GM18502 (cell line): ENCODE measurements around the gene CELF4.
A peak's percentile ranks its signal among the peaks of the same experiment; 100 is the strongest.

Source experiments
- ATAC-seq: cut with Tn5 transposase; IDR thresholded peaks from one replicate; pipeline ENCODE4 v1.9.1; 2021; ENCODE audit warnings: mild to moderate bottlenecking; ENCODE audit not compliant: unreplicated experiment, poor library complexity

Gene CELF4

DNA sequence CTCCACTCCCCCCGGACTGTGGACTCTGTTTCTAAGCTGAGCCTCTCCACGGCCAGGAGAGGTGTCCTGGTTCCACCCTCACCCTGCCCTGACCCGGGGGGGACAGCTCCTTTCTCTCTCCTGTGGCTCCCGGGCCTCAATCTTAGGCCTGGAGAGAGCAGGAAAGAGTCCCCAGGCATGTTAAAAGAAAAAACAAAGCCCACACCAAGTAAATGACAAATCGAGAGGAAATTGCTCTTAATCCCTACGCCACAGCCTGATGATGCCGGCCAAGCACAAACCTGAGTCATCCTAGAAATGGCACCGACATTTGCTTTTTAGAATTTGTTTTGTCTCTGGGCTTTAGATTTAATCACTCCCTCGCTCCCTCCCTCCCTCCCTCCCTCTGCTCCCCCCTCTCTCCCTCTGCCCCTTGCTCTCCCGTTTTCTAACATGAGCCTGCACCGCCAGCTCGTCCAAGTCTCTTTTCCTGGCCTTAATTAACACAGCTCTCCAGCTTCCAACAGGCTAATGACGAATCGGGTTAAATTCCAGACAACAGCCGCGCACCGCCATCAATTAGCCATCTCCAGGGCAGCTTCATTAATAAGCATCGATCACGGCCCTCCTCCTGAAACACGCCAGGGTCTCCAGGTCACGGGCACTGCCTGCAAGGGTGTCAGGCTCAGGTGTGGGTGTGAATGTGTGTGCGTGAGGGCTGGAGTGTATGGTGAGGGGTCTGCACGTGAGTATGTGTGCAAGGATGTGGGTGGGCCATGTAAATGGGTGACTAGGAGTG, 230.8 kb downstream of the CELF4 start:
- ATAC-seq: no peak

DNA sequence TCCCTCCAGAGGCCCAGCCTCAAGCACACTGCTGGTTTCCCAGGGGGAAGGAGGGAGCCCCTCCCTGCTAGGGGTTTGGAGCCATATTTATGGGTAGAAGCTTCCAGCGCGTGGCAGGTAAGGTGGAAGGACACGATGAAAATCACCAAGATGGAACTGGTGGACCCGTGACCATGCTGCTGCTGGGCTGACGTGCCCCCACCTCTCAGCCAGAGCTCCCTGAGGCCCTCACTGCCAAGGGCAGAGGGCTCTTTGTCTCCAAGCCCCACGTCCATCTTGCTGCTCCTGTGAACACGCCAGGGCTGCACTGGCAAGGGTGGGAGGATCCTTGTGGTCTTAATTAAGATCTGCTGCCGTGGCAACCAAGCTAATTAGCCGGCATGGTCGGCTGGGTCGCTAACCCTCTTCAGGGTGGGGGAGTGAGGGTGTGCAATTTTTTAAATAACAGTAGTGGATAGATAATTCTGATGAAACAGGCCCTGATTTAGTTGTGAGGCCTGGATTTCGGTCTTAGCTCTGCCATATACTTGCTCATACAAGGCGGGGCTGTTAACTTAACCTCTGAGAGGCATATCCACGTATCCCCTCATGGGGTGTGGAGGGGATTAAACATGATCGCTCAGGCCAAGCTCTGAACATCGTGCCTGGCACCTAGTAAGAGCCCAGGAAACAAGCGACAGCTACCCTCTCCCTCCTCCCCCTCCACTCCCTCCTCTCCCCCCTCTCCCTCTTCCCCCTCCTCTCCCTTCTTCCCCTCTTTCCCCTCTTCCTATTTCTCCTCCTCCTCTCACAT, 232.8 kb downstream of the CELF4 start:
- ATAC-seq: no peak

DNA sequence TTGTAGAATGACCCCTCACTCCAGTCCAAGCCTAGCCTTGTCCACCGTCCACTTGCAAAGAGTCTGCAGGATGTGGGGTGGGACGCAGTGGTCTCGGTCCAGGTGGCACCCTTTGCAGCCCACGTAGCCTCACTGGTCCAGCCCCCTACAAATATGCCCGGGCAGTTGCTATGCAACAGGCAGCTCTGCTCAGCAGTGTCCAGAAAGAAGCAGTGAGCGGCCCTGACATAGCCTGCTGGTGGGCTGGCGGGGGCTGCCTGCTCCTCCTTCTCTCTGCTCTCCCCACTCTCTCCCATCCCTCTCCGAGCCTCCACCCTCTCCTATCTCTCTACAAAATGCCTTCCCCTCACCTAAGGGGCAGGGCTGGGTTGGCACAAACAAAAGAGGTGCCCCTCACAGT, 233.4 kb downstream of the CELF4 start:
- no peak for ATAC-seq

DNA sequence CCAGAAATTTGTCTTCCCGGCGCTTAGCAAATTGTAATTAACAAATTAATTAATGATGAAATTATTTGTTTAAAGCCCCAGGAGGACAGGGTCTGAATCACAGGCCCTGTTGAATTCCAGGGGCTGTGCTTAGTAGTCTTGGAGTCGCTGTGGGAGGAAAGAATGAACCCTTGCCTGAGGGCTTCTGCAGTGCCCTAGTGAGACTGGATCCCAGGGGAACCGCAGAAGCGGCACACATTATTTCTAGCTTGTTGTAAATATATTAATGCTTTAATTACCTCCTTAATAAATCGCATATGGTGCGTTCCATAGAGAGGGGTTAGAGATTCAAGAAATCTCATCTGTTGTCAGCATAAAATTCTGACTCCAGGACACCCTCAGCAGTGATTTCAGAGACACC, 235.4 kb downstream of the CELF4 start:
- ATAC-seq: no peak

DNA sequence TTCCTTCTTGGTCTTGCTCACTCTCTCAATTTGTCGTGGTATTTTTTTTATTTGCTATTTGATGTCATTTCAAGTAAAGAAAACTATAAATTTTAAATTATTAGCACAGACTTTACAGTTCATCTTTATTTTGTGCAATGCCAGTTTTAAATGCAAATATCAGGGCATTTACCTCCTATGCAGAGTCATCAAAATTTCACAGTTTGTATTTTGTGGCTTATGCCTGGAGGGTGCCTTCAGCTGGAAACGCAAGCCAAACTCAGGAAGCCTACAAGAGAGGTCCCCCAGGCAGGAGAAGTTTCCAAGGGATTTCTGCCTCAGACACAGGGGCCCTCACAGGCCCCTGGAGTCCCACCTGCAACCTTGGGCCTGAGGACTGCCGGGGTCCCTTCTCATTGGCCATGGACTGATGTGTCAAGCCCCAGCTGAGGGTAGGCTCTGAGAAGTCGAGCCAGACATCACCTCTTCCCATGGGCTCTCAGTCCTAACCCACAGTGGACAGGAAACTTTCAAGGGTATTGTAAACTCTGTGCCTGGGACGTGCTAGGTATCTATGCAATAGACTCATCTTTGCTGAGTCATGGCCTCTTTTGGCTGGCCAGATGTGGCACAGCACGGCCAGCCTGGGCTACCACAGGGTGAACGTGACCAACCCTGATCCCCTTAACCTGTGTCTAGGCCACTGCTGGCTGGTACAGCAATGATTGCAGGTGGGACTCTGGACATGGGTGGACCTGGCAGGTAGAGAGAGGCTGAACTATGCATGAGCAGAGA, 236.5 kb downstream of the CELF4 start:
- ATAC-seq: no peak

DNA sequence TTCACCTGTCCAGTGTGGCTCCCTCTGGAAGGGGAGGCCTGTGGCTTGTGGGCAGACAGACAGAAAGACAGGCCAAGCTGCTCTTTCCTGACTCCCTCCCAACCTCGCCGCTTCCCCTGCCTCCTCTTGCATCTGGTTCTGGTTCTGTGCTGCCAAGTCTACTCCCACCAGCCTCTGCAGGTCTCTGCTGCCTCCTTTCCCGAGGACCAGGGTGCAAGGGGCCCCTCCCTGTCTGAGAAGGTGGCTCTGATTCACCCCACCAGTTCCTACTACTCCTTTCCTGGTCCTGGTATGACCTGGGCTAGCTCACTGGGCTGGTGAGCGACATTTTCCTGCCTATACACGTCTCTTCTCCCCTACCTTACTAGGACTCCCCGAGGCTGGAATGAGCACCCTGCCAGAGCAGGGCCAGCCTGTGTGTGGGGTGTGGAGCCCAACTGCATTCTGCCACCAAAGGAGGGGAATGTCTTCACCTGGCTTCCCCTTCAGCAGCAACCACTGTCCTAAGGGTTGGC, 238.5 kb downstream of the CELF4 start:
- ATAC-seq: no peak

DNA sequence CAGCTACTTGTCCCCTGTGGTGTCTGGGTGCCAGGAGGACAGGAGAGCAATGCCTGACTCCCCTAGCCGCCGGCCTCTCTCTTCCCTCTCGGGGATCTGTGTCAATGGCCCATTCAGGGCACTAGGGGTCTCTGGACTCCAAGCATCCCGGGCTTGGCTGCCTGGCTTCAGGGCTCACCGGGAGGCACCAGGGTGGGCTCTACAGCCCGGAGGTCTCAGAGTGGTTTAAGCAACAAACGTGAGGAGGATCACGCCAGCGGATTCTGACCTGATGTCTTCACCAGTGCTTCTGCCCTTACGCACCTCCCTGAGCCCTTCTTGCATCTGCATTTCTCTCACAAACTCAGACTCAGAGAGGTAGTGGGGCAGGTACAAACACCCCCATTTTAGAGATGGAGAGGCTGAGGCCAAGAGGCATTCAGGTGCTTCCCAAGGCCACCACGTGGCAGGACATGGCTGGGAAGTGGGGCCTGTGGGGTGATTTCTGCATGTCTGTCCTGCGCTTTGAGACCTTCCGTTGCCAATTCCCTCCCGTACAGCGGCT, 243.0 kb downstream of the CELF4 start:
- ATAC-seq: peak; percentile 86

DNA sequence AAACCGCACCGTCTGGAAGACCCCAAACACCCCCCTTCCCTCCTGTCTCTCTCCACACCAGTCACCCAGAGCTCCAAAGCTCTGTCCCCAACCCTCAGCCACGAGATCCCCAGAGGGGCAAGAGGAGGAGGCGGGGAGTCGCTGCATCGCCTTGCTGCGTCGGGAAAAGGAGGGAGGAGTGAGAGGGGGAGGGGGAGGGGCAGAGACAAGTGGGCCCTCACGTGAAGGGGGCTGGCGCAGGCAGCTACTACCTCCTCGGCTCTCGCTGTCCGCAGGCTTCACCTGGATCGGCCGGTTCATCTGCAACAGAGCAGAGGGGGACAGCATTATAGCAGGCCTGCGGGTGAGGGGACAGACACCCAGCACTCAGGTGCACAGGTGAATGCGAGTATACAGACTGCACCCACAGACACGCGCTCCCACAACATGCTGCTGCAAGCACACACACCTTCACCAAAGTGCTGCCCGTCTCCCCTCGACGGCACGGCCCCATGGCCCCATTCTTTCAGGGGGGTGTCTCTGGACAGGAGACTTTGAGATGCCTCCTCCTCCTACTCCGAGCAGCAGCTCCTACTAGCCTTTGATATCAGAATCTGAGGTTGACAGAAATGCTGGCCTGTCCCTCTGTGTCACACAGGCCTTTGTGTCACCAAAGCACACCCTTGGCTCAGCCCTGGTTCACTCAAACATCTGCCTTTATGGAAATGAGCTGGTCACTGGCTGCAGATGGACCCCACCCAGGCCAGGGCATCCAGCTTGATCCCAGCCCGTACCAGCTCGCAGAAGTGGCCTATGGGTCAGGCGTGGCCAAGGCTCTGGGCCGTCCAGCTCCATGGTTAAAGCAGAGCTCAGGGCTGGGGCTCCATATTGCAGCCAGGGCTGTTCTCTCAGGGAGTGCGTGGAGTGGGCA, 243.8 kb downstream of the CELF4 start:
- peak; percentile 7 for ATAC-seq

DNA sequence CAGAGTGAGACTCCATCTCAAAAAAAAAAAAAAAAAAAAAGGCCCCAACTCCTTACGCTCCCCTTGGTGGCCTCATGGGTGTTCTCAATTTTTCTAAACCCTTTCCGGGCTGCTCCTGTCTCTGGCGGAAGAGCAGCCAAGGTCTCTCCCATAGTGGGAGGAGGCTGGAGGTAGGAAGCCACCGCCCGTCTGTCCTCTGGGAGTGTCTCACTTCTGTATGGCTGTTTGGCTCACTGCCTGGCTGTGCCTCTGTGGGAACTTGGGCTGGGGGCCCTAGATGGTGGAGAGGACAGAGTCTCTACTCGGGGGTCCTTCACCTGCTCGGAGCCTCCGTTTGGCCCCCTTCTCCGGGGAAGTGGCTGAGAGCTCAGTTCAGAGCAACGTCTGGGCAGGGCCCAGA, 245.3 kb downstream of the CELF4 start:
- ATAC-seq: no peak

DNA sequence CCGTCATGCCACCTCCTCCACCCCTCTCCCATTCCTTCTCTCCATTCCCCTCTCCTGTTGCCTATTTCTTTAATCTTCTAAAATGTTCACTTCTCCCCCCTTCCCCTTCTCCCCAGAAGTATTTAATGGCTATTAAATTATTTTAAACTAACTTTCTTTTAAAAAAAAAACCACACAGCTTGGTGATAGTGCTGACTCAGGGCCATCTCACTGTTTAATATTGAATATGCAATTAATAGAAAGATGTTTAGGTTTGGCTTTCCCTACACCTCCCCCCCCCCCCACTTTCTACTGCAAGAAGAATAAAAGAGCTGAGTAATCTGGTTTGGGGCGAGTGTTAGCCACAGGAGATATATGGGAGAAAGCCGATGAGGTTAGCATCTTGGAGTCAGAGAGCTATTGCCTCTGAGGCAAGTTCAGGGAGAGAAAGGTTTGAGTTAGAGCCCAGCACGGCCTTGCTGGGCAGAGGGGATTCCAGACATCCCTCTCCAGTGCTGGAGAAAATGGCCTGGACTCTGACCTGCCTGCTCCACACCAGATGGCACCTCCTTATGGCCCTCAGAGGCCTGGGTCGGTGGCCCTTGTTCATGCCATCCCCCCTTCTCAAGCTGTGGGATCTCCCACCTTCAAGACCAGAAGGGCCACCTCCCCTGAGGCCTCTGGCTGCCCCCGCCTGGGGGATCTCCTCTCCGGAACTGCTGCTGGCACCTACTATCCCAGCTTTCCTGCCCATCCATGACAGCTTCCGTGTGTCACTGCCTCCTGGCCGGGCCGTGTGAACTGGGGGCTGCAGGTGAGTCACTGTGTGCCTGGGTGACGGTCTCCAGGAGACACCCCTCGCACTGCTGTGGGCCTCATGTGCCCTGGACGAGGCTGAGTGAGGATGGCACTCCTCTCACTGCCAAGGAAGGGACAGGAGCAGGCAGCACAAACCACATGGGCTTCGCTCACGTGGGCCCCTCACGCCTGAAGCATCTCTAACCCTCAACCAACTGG, 246.9 kb downstream of the CELF4 start:
- ATAC-seq: no peak

DNA sequence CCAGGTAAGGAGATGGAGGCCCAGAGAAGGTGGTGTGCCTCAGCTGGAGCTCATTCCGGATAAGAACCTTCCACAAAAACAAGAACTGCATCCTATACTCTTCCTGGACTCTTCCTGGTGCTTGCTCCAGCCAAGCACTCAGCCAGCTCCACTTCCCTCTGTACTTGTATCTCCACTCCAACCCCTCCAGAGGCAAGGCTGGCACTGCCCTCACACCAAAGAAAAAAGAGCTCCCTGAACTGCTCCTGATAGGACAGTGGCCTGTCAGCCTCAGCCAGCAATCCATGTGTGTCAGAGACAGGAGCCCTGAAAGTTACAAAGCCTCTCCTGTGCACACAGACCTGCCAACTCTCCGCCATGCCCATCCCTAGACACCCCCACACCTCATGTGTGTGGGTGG, 248.1 kb downstream of the CELF4 start:
- no peak for ATAC-seq

DNA sequence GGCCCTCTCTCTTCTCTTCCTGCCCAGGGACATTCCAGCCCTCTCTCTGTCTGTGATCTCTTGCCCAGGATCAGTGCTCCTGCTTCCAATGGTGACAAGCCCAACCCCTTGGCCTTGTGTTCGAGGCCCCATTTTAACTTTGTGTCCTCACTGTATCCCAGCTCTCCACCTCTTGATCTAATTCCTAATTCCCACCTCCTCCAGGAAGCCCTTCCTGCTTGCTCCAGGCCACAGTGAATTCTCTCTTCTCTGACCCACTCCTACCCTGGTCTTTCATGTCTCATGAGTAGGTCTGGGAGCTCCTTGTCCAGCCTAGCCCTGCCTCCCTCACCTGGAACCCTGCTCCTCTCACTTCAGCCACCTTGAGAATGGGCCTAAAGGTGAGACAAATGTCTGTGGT, 249.1 kb downstream of the CELF4 start:
- no peak for ATAC-seq

DNA sequence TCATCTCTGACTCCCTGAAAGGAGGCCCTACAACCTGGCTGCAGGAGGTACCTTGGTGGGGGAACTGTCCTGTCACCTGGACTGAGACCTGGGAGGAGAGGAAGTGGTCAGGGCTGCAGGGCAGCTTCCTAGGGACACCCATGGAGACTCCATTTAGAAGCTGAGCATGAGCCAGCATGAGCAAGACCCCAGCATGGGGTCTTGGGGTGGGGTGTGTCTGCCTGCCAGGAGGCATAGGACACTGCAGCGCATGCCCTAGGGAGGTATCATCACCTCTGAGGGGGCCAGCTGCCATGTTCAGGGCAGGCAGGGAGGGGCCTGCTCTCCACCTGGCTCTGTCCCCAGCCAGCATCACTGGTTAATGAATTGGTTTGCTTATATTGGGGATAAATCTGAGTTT, 249.7 kb downstream of the CELF4 start:
- ATAC-seq: no peak

DNA sequence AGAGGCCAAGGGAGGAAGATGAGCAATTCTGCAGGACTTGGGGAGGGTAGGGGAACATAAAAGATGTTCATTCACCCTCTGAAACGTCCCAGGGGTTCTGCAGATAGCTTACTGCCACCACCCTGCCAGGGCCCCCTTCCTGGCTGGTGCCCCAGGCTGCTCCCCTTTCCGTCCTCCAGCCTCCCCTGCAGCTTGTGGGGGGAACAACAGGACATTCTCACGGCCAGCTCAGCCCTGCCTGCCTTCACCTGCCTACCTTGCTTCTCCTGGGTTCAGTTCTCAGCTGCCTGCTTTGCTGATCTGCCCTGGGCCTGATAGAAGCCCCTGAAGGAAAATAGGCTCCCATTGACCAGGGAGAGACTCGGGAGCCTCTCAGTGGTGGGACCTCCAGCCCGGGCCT, 251.1 kb downstream of the CELF4 start:
- ATAC-seq: no peak

DNA sequence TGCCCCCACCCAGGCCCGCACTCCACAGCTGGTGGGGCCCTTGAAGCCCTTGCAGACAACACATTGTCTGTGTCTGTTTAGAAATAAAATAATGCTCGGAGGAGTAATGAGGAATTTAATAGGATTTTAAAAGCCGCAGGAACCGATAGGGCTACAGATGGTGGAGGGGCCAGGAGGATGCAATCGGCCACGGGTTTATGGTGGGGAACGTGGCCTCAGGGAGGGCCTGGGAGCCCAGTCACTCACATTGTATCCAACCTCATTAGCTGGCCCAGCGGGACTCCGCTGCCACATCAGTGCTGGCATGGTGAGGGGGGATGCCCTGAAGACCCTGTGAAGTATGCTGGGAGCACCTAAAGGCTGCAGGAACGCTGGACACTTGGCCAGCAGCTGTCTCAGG, 252.0 kb downstream of the CELF4 start:
- no peak for ATAC-seq

DNA sequence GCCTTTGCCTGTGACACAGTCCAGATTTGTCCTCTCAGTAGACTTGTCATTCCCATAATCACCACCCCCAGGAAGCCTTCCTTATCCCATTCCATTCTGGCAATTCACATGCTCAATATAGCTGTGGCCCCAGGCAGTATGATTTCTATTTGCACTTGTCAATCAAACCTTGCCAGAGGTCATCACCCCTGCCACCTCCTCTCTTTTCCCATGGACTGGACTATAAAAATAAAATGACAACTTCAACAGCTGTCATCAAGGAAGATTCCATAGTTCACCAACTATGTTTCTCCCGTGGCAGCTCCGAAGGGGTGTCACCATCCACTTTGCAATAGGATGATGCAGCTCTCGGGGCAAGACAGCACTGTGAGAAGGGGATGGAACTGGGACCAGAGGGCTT, 255.7 kb downstream of the CELF4 start:
- ATAC-seq: no peak

DNA sequence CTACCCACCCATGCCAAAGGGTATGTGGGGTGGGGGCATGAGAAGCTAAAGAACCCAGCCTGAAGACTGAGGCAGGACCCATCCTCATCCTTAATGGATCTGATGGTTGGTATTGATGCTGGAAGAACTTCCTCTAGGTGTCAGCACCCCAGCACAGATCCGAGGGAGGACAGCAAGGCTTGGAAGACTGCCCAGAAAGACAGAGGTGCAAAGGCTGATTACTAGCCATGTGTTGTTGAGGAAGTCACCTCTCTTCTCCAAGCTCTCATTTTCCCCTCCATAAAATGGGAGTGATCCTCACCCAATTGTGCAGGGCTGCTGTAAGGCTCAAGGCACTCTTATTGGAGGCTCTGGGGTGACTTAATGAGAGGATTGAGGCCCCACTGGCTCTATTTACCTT, 256.5 kb downstream of the CELF4 start:
- no peak for ATAC-seq

DNA sequence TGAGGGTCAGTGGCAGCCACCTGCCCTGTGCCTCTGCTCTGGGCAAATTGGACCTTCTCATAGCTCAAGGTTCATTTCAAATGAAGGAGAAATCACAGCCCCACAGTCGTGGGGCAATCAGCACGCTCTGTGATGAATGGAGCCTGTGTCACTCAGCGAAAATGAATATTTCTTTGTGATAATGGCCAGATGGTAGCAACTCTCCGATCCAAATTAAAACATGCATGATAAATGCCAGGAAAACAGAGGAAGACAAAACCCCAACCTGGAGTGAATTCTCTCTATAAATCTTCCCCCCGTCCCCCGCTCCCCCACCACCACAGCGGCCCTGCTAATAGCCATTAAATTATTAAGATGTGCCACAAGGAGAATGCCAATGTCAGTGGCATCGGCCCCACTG, 258.4 kb downstream of the CELF4 start:
- no peak for ATAC-seq
